Uterus (tissue), 4 donors: Measurements from ENCODE around the gene PLPP7. TPM values are rescaled to one million over a fixed set of nuclear protein-coding genes. Genes with fewer than 3 reads are reported as not detected.
"Not testable (repeated sequence)": the region's sequence is repeated elsewhere in the genome, so short reads cannot be mapped to it uniquely, and the experiment has no call there.

ENCODE experiments used
- DNase-seq, 2 donors: peaks; one replicate each; pipeline ENCODE4 v3.0.0-alpha.2; 2019 to 2020
- H3K27ac ChIP-seq, 2 donors: fragments of 200-600 bp; sonication (generic); 1 replicate in 1 of 2; 2 replicates in 1 of 2; pipeline ENCODE4 v1.5.1; 2016 to 2018
- H3K27me3 ChIP-seq, 2 donors: fragments of 200-600 bp; sonication (generic); one replicate each; pipeline ENCODE4 v1.5.1; 2018 to 2019; ENCODE audit warnings: control low read depth in 1 of 2
- H3K36me3 ChIP-seq, 2 donors: fragments of 200-600 bp; sonication (generic); one replicate each; pipeline ENCODE4 v1.5.1; 2019; ENCODE audit warnings: control low read depth in 1 of 2
- H3K4me1 ChIP-seq, 2 donors: fragments of 200-600 bp; sonication (generic); one replicate each; pipeline ENCODE4 v1.5.1; 2018 to 2019; ENCODE audit warnings: control low read depth in 1 of 2
- H3K4me3 ChIP-seq, 2 donors: fragments of 200-600 bp; sonication (generic); 1 replicate in 1 of 2; 2 replicates in 1 of 2; pipeline ENCODE4 v1.5.1; 2018 to 2019; ENCODE audit warnings: mild to moderate bottlenecking in 1 of 2
- H3K9me3 ChIP-seq, 2 donors: fragments of 200-600 bp; sonication (generic); one replicate each; pipeline ENCODE4 v1.5.1; 2019; ENCODE audit warnings: control low read depth in 1 of 2
- CTCF ChIP-seq, 4 experiments: fragments of 200-600 bp in 2 of 4; fragments of 450-650 bp in 2 of 4; sonication (generic) in 2 of 4; IDR thresholded peaks; one replicate each; pipeline ENCODE4 v1.5.1; 2016 to 2019; ENCODE audit warnings: antibody characterized with exemption in 4 of 4, mild to moderate bottlenecking in 2 of 4, moderate library complexity in 1 of 4
- POLR2A ChIP-seq, 2 donors: fragments of 450-650 bp; IDR thresholded peaks; one replicate each; pipeline ENCODE4 v1.6.1; 2016; ENCODE audit warnings: antibody characterized with exemption in 2 of 2, mild to moderate bottlenecking in 1 of 2, moderate library complexity in 1 of 2
- intact Hi-C: fragments of 100-400 bp; cut with DNase I; formaldehyde crosslinking; loops from one replicate; pipeline ENCODE4 v1.15.1; 2023; ENCODE audit warnings: low total_unique reads
- total RNA-seq, 4 donors: library from RNA; depleted of rRNA in 3 of 4; stranded (reverse); fragments of >200 nt in 3 of 4; gene quantifications; one replicate each; pipeline versions ENCODE4 v1.1.0 to v1.2.4, GENCODE V29; 2014 to 2023
- donor health status: DM: yes; HTN: yes; CAD: no.

Gene PLPP7
- total RNA-seq, 4 donors from 2014 or later: 6.3 to 45.3 (median 8.1) TPM

- TF ChIP-seq CTCF (IDR thresholded peaks at IDR 0.05): no peak
- no peak for TF ChIP-seq POLR2A (IDR thresholded peaks at IDR 0.05)
- no peak overlapping the region for H3K27ac ChIP-seq
- intact Hi-C loops: no loop called here
These were observed 45.3 kb downstream of the PLPP7 start for GRCh38 chr9:131334629-131335367.

DNA sequence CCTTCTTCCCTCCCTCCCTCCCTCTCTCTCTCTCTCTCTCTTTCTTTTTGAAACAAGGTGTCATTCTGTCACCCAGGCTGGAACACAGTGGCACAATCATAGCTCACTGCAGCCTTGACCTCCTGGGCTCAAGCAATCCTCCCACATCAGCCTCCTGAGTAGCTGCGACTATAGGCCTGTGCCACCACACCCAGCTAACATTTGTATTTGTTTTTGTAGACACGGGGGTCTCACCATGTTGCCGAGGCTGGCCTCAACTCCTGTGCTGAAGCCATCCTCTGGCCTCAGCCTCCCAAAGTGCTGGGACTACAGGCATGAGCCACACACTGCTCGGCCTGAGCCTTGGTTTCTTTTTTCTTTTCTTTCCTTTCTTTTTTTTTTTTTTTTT is 45.8 kb downstream of the PLPP7 start:
- no peaks in the 10 kb centered on the region for H3K4me1 ChIP-seq
- H3K27me3 ChIP-seq: no peaks in the 10 kb centered on the region
- intact Hi-C loops: no loop called here
- H3K27ac ChIP-seq: no peak overlapping the region
- H3K9me3 ChIP-seq: no peaks in the 10 kb centered on the region
- no peak for DNase-seq
- no peaks in the 10 kb centered on the region for H3K36me3 ChIP-seq
- no peak overlapping the region for H3K4me3 ChIP-seq
- no peak for TF ChIP-seq POLR2A (IDR thresholded peaks at IDR 0.05)
- no peak for TF ChIP-seq CTCF (IDR thresholded peaks at IDR 0.05)

More at GRCh38 chr9:131334629-131335367, 45.3 kb downstream of the PLPP7 start:
- H3K4me1 ChIP-seq: no peaks in the 10 kb centered on the region
- no peak for DNase-seq
- no peaks in the 10 kb centered on the region for H3K36me3 ChIP-seq
- H3K4me3 ChIP-seq: no peak overlapping the region
- no peaks in the 10 kb centered on the region for H3K9me3 ChIP-seq
- H3K27me3 ChIP-seq: no peaks in the 10 kb centered on the region

DNA sequence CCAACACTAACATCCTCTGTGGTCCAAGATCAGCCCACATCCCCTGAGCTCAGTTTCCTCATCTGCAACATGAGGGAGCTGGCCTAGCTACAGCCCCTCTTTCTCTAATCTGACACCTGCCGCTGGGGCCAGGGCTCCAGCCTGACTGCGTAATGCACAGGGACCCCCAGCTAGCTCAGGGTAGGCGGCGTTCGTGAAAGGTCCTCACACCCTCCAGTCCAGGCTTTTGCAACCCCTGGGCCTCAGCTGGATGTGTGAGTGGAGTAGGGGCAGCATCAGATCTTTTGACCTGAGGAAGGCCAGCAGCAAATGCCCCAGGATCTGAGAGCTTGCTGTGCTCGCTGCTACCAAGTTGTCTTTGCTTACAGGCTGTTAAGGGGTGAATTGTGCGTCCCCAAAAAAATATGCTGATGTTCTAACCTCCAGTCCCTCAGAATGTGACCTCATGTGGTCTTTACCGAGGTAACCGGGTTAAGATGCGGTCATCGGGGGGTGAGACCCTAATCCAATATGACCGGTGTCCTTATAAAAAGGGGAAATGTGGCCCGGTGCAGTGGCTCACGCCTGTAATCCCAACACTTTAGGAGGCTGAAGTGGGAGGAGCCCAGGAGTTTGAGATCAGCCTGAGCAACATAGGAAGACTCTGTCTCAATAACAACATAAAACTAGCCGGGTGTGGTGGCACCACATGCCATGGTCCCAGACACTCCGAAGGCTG is 47.8 kb downstream of the PLPP7 start:
- intact Hi-C loops: no loop called here
- Histone ChIP-seq H3K9me3 (no peaks in the 10 kb centered on the region), H3K4me1 (no peaks in the 10 kb centered on the region), H3K27me3 (no peaks in the 10 kb centered on the region), H3K4me3 (no peak overlapping the region), H3K27ac (no peak overlapping the region), H3K36me3 (no peaks in the 10 kb centered on the region)
- TF ChIP-seq POLR2A (IDR thresholded peaks at IDR 0.05): no peak
- no peak for TF ChIP-seq CTCF (IDR thresholded peaks at IDR 0.05)
- no peak for DNase-seq

- H3K27me3 ChIP-seq, intact Hi-C loops, DNase-seq, H3K36me3 ChIP-seq, H3K4me1 ChIP-seq, H3K27ac ChIP-seq, H3K4me3 ChIP-seq, H3K9me3 ChIP-seq: not testable (repeated sequence)
These were observed 49.7 kb downstream of the PLPP7 start for GRCh38 chr9:131339212-131339611.

DNA sequence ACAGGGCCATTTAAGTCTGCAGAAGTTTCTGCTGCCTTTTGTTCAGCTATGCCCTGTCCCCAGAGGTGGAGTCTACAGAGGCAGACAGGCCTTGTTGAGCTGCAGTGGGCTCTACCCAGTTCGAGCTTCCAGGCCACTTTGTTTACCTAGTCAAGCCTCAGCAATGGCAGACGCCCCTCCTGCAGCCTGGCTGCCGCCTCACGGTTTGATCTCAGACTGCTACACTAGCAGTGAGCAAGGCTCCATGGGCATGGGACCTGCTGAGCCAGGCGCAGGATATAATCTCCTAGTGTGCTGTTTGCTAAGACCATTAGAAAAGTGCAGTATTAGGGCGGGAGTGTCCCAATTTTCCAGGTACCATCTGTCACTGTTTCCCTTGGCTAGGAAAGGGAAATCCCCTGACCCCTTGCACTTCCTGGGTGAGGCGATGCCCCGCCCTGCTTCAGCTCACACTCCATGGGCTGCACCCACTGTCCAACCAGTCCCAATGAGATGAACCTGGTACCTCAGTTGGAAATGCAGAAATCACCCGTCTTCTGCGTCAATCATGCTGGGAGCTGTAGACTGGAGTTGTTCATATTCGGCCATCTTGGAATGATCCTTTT is 55.5 kb downstream of the PLPP7 start:
- H3K4me3 ChIP-seq, intact Hi-C loops, H3K4me1 ChIP-seq, H3K27ac ChIP-seq, H3K9me3 ChIP-seq, H3K36me3 ChIP-seq, DNase-seq, H3K27me3 ChIP-seq: not testable (repeated sequence)

GRCh38 chr9:131346559-131346958 is 57.0 kb downstream of the PLPP7 start:
- TF ChIP-seq CTCF (IDR thresholded peaks at IDR 0.05): no peak
- TF ChIP-seq POLR2A (IDR thresholded peaks at IDR 0.05): no peak
- intact Hi-C loops: no loop called here
- Histone ChIP-seq H3K9me3 (no peaks in the 10 kb centered on the region), H3K27ac (no peak overlapping the region), H3K4me3 (no peak overlapping the region), H3K36me3 (no peaks in the 10 kb centered on the region), H3K4me1 (no peaks in the 10 kb centered on the region), H3K27me3 (no peaks in the 10 kb centered on the region)
- no peak for DNase-seq
